OCI-LY1 (cell line): Measurements from ENCODE around the gene SMARCD2.

Experiments used
- EZH2 ChIP-seq: fragments of 200-600 bp; sonication (generic), shearing (Covaris generic); IDR thresholded peaks from 2 replicates; pipeline ENCODE4 v1.8.0; 2017; ENCODE audit warnings: borderline replicate concordance, mixed run types, mild to moderate bottlenecking, antibody characterized with exemption, low read length, moderate library complexity, mixed read lengths
- TF ChIP-seq, protein P1 (sequence below): fragments of 200-600 bp; sonication (generic), shearing (Covaris generic); IDR thresholded peaks from 2 replicates; pipeline ENCODE4 v1.5.1; 2017; ENCODE audit warnings: mild to moderate bottlenecking, antibody characterized with exemption, low read length, moderate library complexity, mixed read lengths

DNA sequence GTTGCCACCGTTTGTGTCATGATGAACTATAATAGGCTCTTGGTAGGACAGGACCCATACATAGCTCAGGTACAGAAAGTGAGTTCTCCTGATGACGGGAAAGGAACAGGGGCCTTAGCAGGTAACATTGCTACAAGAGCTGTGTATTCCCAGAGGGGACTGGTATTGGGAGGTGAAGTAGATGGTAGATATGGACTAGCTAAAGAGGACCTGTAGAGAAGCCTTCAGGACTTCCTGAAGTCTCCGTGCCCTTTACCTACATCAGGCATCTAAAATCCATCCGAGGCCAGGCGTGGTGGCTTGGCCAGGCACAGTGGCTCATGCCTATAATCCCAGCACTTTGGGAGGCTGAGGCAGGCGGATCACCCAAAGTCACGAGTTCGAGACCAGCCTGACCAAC is 12.7 kb upstream of the SMARCD2 start:
- TF ChIP-seq, protein P1, sequence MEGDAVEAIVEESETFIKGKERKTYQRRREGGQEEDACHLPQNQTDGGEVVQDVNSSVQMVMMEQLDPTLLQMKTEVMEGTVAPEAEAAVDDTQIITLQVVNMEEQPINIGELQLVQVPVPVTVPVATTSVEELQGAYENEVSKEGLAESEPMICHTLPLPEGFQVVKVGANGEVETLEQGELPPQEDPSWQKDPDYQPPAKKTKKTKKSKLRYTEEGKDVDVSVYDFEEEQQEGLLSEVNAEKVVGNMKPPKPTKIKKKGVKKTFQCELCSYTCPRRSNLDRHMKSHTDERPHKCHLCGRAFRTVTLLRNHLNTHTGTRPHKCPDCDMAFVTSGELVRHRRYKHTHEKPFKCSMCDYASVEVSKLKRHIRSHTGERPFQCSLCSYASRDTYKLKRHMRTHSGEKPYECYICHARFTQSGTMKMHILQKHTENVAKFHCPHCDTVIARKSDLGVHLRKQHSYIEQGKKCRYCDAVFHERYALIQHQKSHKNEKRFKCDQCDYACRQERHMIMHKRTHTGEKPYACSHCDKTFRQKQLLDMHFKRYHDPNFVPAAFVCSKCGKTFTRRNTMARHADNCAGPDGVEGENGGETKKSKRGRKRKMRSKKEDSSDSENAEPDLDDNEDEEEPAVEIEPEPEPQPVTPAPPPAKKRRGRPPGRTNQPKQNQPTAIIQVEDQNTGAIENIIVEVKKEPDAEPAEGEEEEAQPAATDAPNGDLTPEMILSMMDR = no peak
- TF ChIP-seq EZH2 = no peak
